Measurements from ENCODE around the gene ACTG1. TPM values are rescaled to one million over a fixed set of nuclear protein-coding genes. Genes with fewer than 3 reads are reported as not detected.

The ACTG1 gene
- total and polyA plus RNA-seq, 12 donors: 290 to 1,180 (median 345) TPM

- Histone ChIP-seq H3K4me1 (peaks cover 14 to 33% (median 27%) of the 10 kb centered on the region in 9 donors), H3K9me3 (no peaks in the 10 kb centered on the region), H3K36me3 (peaks cover 0 to 68% (median 39%) of the 10 kb centered on the region in 9 donors), H3K4me3 (no peak overlapping the region), H3K27ac (no peak overlapping the region), H3K27me3 (no peaks in the 10 kb centered on the region)
- DNase-seq: peak in 1 of 2 donors; percentile 9
- intact Hi-C loops (cut with DNase I): no loop called here
- 72 to 83% methylated on average over 15 to 16 of the region's 16 CpGs for WGBS, 2 donors
- no peak for ATAC-seq
- no peak for TF ChIP-seq CTCF (IDR thresholded peaks at IDR 0.05)
These were observed 36.5 kb upstream of the ACTG1 start for GRCh38 chr17:81549031-81549557.

GRCh38 chr17:81547614-81547982 lies 35.0 kb upstream of the ACTG1 start:
- WGBS, 2 donors: 86 to 91% methylated on average over 14 of the region's 14 CpGs
- no peaks in the 10 kb centered on the region for H3K27me3 ChIP-seq
- no peaks in the 10 kb centered on the region for H3K9me3 ChIP-seq
- no peak for ATAC-seq
- DNase-seq: no peak
- H3K36me3 ChIP-seq: peaks cover 0 to 83% (median 44%) of the 10 kb centered on the region in 9 donors
- no peak for TF ChIP-seq CTCF (IDR thresholded peaks at IDR 0.05)
- intact Hi-C loops (cut with DNase I): no loop called here
- H3K27ac ChIP-seq: no peak overlapping the region
- H3K4me3 ChIP-seq: no peak overlapping the region
- H3K4me1 ChIP-seq: peaks cover 3 to 31% (median 17%) of the 10 kb centered on the region in 9 donors

- H3K27me3 ChIP-seq: no peaks in the 10 kb centered on the region
- TF ChIP-seq CTCF (IDR thresholded peaks at IDR 0.05): no peak
- no peak overlapping the region for H3K27ac ChIP-seq
- peaks cover 3 to 33% (median 17%) of the 10 kb centered on the region in 9 donors for H3K4me1 ChIP-seq
- intact Hi-C loops (cut with DNase I): no loop called here
- H3K9me3 ChIP-seq: no peaks in the 10 kb centered on the region
- DNase-seq: no peak
- H3K4me3 ChIP-seq: no peak overlapping the region
- 82 to 90% methylated on average over 35 to 36 of the region's 36 CpGs for WGBS, 2 donors
- ATAC-seq: no peak
- H3K36me3 ChIP-seq: peaks cover 0 to 88% (median 44%) of the 10 kb centered on the region in 9 donors
These were observed 34.5 kb upstream of the ACTG1 start for GRCh38 chr17:81546906-81547613.

- WGBS, 2 donors: 91 to 92% methylated on average over 23 to 24 of the region's 24 CpGs
- Histone ChIP-seq H3K4me3 (no peak overlapping the region), H3K36me3 (peaks cover 0 to 96% (median 44%) of the 10 kb centered on the region in 9 donors), H3K27ac (no peak overlapping the region), H3K27me3 (no peaks in the 10 kb centered on the region), H3K4me1 (peaks cover 0 to 18% (median 5%) of the 10 kb centered on the region in 9 donors), H3K9me3 (no peaks in the 10 kb centered on the region)
- DNase-seq (peak; percentile 2 to 7), ATAC-seq (no peak)
- no peak for TF ChIP-seq CTCF (IDR thresholded peaks at IDR 0.05)
- intact Hi-C loops (cut with DNase I): no loop called here
These were observed 32.8 kb upstream of the ACTG1 start for GRCh38 chr17:81545160-81545949.

Data from heart right ventricle (tissue), 16 donors.